Keratinocyte (primary cell): Measurements from ENCODE around the gene KRTAP6-3. TPM values are rescaled to one million over a fixed set of nuclear protein-coding genes. Genes with fewer than 3 reads are reported as not detected.

ENCODE experiments used
- DNase-seq: peaks from one replicate; pipeline ENCODE4 v3.0.0-alpha.2; 2011; ENCODE audit warnings: low read depth, missing footprints, low spot score
- FAIRE-seq: peaks from 2 replicates; lab custom pipeline; 2011; peaks lifted over from hg19 to GRCh38; lab: Jason Lieb, UNC
- H2AFZ ChIP-seq: 2 replicates; pipeline ENCODE4 v1.6.0; 2012; ENCODE audit warnings: low read length, control low read depth, inconsistent platforms; ENCODE audit not compliant: control insufficient read depth
- H3K27ac ChIP-seq: 2 replicates; pipeline ENCODE4 v1.5.1; 2011; ENCODE audit warnings: low read length; ENCODE audit not compliant: control insufficient read depth, insufficient read depth
- H3K27me3 ChIP-seq: 3 replicates; pipeline ENCODE4 v1.6.0; 2011; ENCODE audit warnings: low read length; ENCODE audit not compliant: control insufficient read depth, insufficient read depth; ENCODE audit errors: extremely low read depth
- H3K36me3 ChIP-seq, 2 experiments: 2 replicates in 1 of 2; 3 replicates in 1 of 2; pipeline ENCODE4 v1.5.1; 2011; ENCODE audit warnings: low read length in 2 of 2, mild to moderate bottlenecking in 1 of 2; ENCODE audit not compliant: control insufficient read depth in 2 of 2, insufficient read depth in 2 of 2; ENCODE audit errors: extremely low read depth in 1 of 2
- H3K4me1 ChIP-seq: 3 replicates; pipeline ENCODE4 v1.5.1; 2011; ENCODE audit warnings: low read length; ENCODE audit not compliant: control insufficient read depth, insufficient read depth; ENCODE audit errors: extremely low read depth
- H3K4me2 ChIP-seq: 3 replicates; pipeline ENCODE4 v1.6.0; 2011; ENCODE audit warnings: low read depth, low read length; ENCODE audit not compliant: control insufficient read depth, insufficient read depth; ENCODE audit errors: extremely low read depth
- H3K4me3 ChIP-seq, 3 experiments: fragments of 200-600 bp in 1 of 3; sonication (generic) in 1 of 3; 2 replicates in 2 of 3; 3 replicates in 1 of 3; pipeline ENCODE4 v1.5.1; 2011 to 2016; ENCODE audit warnings: low read length in 3 of 3, mild to moderate bottlenecking in 3 of 3, control low read depth in 2 of 3, inconsistent platforms in 1 of 3, low read depth in 1 of 3, mixed read lengths in 1 of 3, mixed run types in 1 of 3, moderate library complexity in 1 of 3; ENCODE audit not compliant: control insufficient read depth in 2 of 3, insufficient read depth in 2 of 3; ENCODE audit errors: extremely low read depth in 1 of 3
- H3K79me2 ChIP-seq: 2 replicates; pipeline ENCODE4 v1.6.0; 2012; ENCODE audit warnings: low read length; ENCODE audit not compliant: control insufficient read depth, insufficient read depth
- H3K9ac ChIP-seq: 3 replicates; pipeline ENCODE4 v1.6.0; 2011; ENCODE audit warnings: low read length; ENCODE audit not compliant: control insufficient read depth, insufficient read depth; ENCODE audit errors: extremely low read depth
- H3K9me1 ChIP-seq: 3 replicates; pipeline ENCODE4 v1.6.0; 2011; ENCODE audit warnings: low read length; ENCODE audit not compliant: control insufficient read depth, insufficient read depth; ENCODE audit errors: extremely low read depth
- H3K9me3 ChIP-seq: 2 replicates; pipeline ENCODE4 v1.5.1; 2012; ENCODE audit warnings: low read depth, low read length; ENCODE audit not compliant: control insufficient read depth
- H4K20me1 ChIP-seq: 3 replicates; pipeline ENCODE4 v1.6.0; 2011; ENCODE audit warnings: low read length; ENCODE audit not compliant: control insufficient read depth, insufficient read depth; ENCODE audit errors: extremely low read depth
- CTCF ChIP-seq, 3 experiments: IDR thresholded peaks in 1 of 3; conservative IDR thresholded peaks in 1 of 3; optimal IDR thresholded peaks in 1 of 3; 2 replicates in 2 of 3; 3 replicates in 1 of 3; pipeline versions ENCODE3 to v1.5.1; 2011; ENCODE audit warnings: low read length in 3 of 3, mild to moderate bottlenecking in 3 of 3, moderate library complexity in 2 of 3, control low read depth in 1 of 3, inconsistent platforms in 1 of 3; ENCODE audit not compliant: insufficient read depth in 2 of 3; ENCODE audit errors: extremely low read depth in 1 of 3
- EZH2 ChIP-seq: IDR thresholded peaks from one replicate; pipeline ENCODE4 v1.6.1; 2012; ENCODE audit warnings: inconsistent platforms, mild to moderate bottlenecking, low read length, moderate library complexity
- dilution Hi-C: fragments of 300-500 bp; cut with MboI; formaldehyde crosslinking; loops from one replicate; pipeline ENCODE4 v1.7.0; 2020; ENCODE audit warnings: low sequenced_read_pairs; ENCODE audit not compliant: extremely low pct_ligation_motif_present
- polyA plus RNA-seq, 5 experiments: library from polyadenylated mRNA; depleted of rRNA in 3 of 5; stranded (reverse) in 3 of 5; stranded (forward) in 1 of 5; unstranded in 1 of 5; fragments of >200 nt; gene quantifications; 1 replicate in 1 of 5; 2 replicates in 3 of 5; 3 replicates in 1 of 5; pipeline versions ENCODE4 v1.2.1 to v1.2.3, GENCODE V29; 2011 to 2012; ENCODE audit warnings: missing spikeins in 2 of 5, low read depth in 1 of 5, low replicate concordance in 1 of 5

The KRTAP6-3 gene
- polyA plus RNA-seq, 1 donor (not counting 4 experiments of a cell fraction or from before 2014, with no cell fraction given) = not detected

GRCh38 chr21:30580132-30580531, 12.1 kb upstream of the KRTAP6-3 start:
- H3K4me2 ChIP-seq = no peak overlapping the region
- H3K79me2 ChIP-seq = no peaks in the 10 kb centered on the region
- no peak for TF ChIP-seq CTCF (optimal IDR thresholded peaks at IDR 0.05 in 1 of 3, IDR thresholded peaks at IDR 0.05 in 1 of 3, conservative IDR thresholded peaks at IDR 0.05 in 1 of 3; ENCODE audit: extremely low read depth in 1 of 3, insufficient read depth in 2 of 3, low read length in 3 of 3)
- no peak for TF ChIP-seq EZH2
- no peaks in the 10 kb centered on the region for H3K9me3 ChIP-seq
- no peaks in the 10 kb centered on the region for H3K4me1 ChIP-seq
- no peak overlapping the region for H3K9ac ChIP-seq
- H3K27me3 ChIP-seq = no peaks in the 10 kb centered on the region
- no peak overlapping the region for H3K4me3 ChIP-seq
- H4K20me1 ChIP-seq = no peaks in the 10 kb centered on the region
- H3K27ac ChIP-seq = no peak overlapping the region
- no peak overlapping the region for H2AFZ ChIP-seq
- H3K9me1 ChIP-seq = no peaks in the 10 kb centered on the region
- no peak for FAIRE-seq
- dilution Hi-C loops = no loop called here
- no peaks in the 10 kb centered on the region for H3K36me3 ChIP-seq
- no peak for DNase-seq

DNA sequence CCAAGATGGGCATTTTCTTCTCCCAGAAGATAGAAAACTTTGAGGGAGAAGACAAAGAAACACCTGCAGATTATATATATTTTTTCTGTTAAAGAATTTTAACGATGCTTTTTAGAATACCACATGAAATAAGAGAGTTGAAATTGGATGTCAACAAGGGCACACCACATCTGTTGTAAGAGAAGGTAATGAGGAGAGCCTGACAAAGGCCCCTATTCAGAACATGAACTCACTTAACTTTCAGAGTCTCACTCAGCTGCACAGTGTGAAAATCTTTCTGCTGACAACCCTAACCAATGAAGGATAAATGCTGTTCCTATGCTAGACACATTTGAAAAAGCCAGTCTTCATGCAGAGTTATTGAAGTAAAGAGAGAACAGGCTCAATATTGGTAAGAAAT, 9.4 kb upstream of the KRTAP6-3 start:
- no peaks in the 10 kb centered on the region for H3K27me3 ChIP-seq
- no peak overlapping the region for H3K27ac ChIP-seq
- dilution Hi-C loops = no loop called here
- H4K20me1 ChIP-seq = no peaks in the 10 kb centered on the region
- H2AFZ ChIP-seq = no peak overlapping the region
- H3K4me2 ChIP-seq = no peak overlapping the region
- H3K9me1 ChIP-seq = no peaks in the 10 kb centered on the region
- no peaks in the 10 kb centered on the region for H3K4me1 ChIP-seq
- H3K4me3 ChIP-seq = no peak overlapping the region
- H3K79me2 ChIP-seq = no peaks in the 10 kb centered on the region
- no peak overlapping the region for H3K9ac ChIP-seq
- no peaks in the 10 kb centered on the region for H3K9me3 ChIP-seq
- TF ChIP-seq EZH2 (no peak), CTCF (optimal IDR thresholded peaks at IDR 0.05 in 1 of 3, IDR thresholded peaks at IDR 0.05 in 1 of 3, conservative IDR thresholded peaks at IDR 0.05 in 1 of 3; ENCODE audit: extremely low read depth in 1 of 3, insufficient read depth in 2 of 3, low read length in 3 of 3) (no peak)
- FAIRE-seq = no peak
- no peaks in the 10 kb centered on the region for H3K36me3 ChIP-seq
- no peak for DNase-seq
